ENCODE measurements around the gene SORCS3. TPM values are rescaled to one million over a fixed set of nuclear protein-coding genes. Genes with fewer than 3 reads are reported as not detected.

SORCS3 gene
- total RNA-seq, 6 experiments from 2014 or later = not detected

GRCh38 chr10:104894681-104895080 lies 253.6 kb downstream of the SORCS3 start:
- Histone ChIP-seq H3K27me3 (no peaks in the 10 kb centered on the region), H3K4me1 (no peaks in the 10 kb centered on the region), H3K9me3 (no peaks in the 10 kb centered on the region), H3K27ac (no peak overlapping the region), H3K36me3 (no peaks in the 10 kb centered on the region), H3K4me3 (no peak overlapping the region)
- intact Hi-C loops (cut with DNase I) = no loop called here
- DNase-seq (no peak), ATAC-seq (no peak)
- TF ChIP-seq CTCF (IDR thresholded peaks at IDR 0.05) = no peak
- WGBS (ENCODE audit: insufficient coverage, low coverage, low lambda C conversion rate, missing lambda C conversion rate) = 39% methylated on average over 3 of the region's 3 CpGs

GRCh38 chr10:104895541-104895940 lies 254.5 kb downstream of the SORCS3 start:
- 38% methylated on average over 1 of the region's 1 CpG for WGBS (ENCODE audit: insufficient coverage, low coverage, low lambda C conversion rate, missing lambda C conversion rate)
- no peak overlapping the region for H3K4me3 ChIP-seq
- intact Hi-C loops (cut with DNase I) = no loop called here
- ATAC-seq (no peak), DNase-seq (no peak)
- no peaks in the 10 kb centered on the region for H3K4me1 ChIP-seq
- H3K27ac ChIP-seq = no peak overlapping the region
- no peaks in the 10 kb centered on the region for H3K36me3 ChIP-seq
- TF ChIP-seq CTCF (IDR thresholded peaks at IDR 0.05) = no peak
- no peak for TF ChIP-seq POLR2A (IDR thresholded peaks at IDR 0.05)
- no peaks in the 10 kb centered on the region for H3K9me3 ChIP-seq
- no peaks in the 10 kb centered on the region for H3K27me3 ChIP-seq

- Histone ChIP-seq H3K9me3 (no peaks in the 10 kb centered on the region), H3K4me1 (no peaks in the 10 kb centered on the region), H3K4me3 (no peak overlapping the region), H3K27me3 (no peaks in the 10 kb centered on the region), H3K27ac (no peak overlapping the region), H3K36me3 (no peaks in the 10 kb centered on the region)
- WGBS (ENCODE audit: insufficient coverage, low coverage, low lambda C conversion rate, missing lambda C conversion rate) = 29% methylated on average over 1 of the region's 1 CpG
- ATAC-seq (no peak), DNase-seq (no peak)
- intact Hi-C loops (cut with DNase I) = no loop called here
- TF ChIP-seq POLR2A (IDR thresholded peaks at IDR 0.05) = no peak
Observed at GRCh38 chr10:104895981-104896380, 254.9 kb downstream of the SORCS3 start.

GRCh38 chr10:104897696-104898095 lies 256.6 kb downstream of the SORCS3 start:
- ATAC-seq (no peak), DNase-seq (no peak)
- Histone ChIP-seq H3K9me3 (no peaks in the 10 kb centered on the region), H3K4me1 (no peaks in the 10 kb centered on the region), H3K27ac (no peak overlapping the region), H3K27me3 (no peaks in the 10 kb centered on the region), H3K36me3 (no peaks in the 10 kb centered on the region), H3K4me3 (no peak overlapping the region)
- TF ChIP-seq POLR2A (IDR thresholded peaks at IDR 0.05) (no peak), CTCF (IDR thresholded peaks at IDR 0.05) (no peak)
- 24% methylated on average over 3 of the region's 4 CpGs for WGBS (ENCODE audit: insufficient coverage, low coverage, low lambda C conversion rate, missing lambda C conversion rate)
- intact Hi-C loops (cut with DNase I) = no loop called here

GRCh38 chr10:104899779-104900178 lies 258.7 kb downstream of the SORCS3 start:
- TF ChIP-seq CTCF (IDR thresholded peaks at IDR 0.05) = no peak
- no peak for TF ChIP-seq POLR2A (IDR thresholded peaks at IDR 0.05)
- Histone ChIP-seq H3K4me3 (no peak overlapping the region), H3K27ac (no peak overlapping the region), H3K36me3 (no peaks in the 10 kb centered on the region), H3K9me3 (no peaks in the 10 kb centered on the region), H3K27me3 (no peaks in the 10 kb centered on the region), H3K4me1 (no peaks in the 10 kb centered on the region)
- intact Hi-C loops (cut with DNase I) = no loop called here
- ATAC-seq (no peak), DNase-seq (no peak)

Measured in right lobe of liver (tissue), 6 donors.